Activated CD4-positive, alpha-beta T cell treated with anti-CD3 and anti-CD28 coated beads, Interleukin-2, amount 10 ng/mL, durations not matched to agents 7 days and 5 days (primary cell): ENCODE results near the gene CAMK1. TPM values are rescaled to one million over a fixed set of nuclear protein-coding genes. Genes with fewer than 3 reads are reported as not detected.

ENCODE experiments used
- CTCF ChIA-PET: fragments of 350-600 bp; sonication (Branson Sonifier 250); formaldehyde crosslinking; loops from one replicate; lab custom pipeline; 2021; ENCODE audit warnings: antibody characterized with exemption; lab: Charles Lee
- POLR2A ChIA-PET: fragments of 350-600 bp; sonication (Branson Sonifier 250); formaldehyde crosslinking; loops from one replicate; lab custom pipeline; 2021; ENCODE audit warnings: antibody characterized with exemption; lab: Charles Lee
- DNase-seq: peaks from one replicate; pipeline ENCODE4 v3.0.0-alpha.2; 2020
- H3K27ac Mint-ChIP-seq: one replicate; pipeline ENCODE4 v1.8.0; 2021; ENCODE audit warnings: mild to moderate bottlenecking, moderate library complexity, mixed read lengths
- H3K27me3 Mint-ChIP-seq: one replicate; pipeline ENCODE4 v1.8.0; 2021; ENCODE audit warnings: mixed read lengths
- H3K36me3 Mint-ChIP-seq: one replicate; pipeline ENCODE4 v1.8.0; 2021; ENCODE audit warnings: low read depth, mixed read lengths
- H3K4me1 Mint-ChIP-seq: one replicate; pipeline ENCODE4 v1.8.0; 2021; ENCODE audit warnings: mixed read lengths
- H3K4me3 Mint-ChIP-seq: one replicate; pipeline ENCODE4 v1.8.0; 2021; ENCODE audit warnings: mild to moderate bottlenecking, moderate library complexity, mixed read lengths
- H3K9me3 Mint-ChIP-seq: one replicate; pipeline ENCODE4 v1.8.0; 2021; ENCODE audit warnings: mixed read lengths
- total RNA-seq, 2 experiments: library from RNA; stranded (reverse); gene quantifications; one replicate each; pipeline ENCODE4 v1.2.3, GENCODE V29; 2021

The CAMK1 gene
- total RNA-seq, 2 experiments from 2014 or later: 18.8 to 19.0 TPM

DNA sequence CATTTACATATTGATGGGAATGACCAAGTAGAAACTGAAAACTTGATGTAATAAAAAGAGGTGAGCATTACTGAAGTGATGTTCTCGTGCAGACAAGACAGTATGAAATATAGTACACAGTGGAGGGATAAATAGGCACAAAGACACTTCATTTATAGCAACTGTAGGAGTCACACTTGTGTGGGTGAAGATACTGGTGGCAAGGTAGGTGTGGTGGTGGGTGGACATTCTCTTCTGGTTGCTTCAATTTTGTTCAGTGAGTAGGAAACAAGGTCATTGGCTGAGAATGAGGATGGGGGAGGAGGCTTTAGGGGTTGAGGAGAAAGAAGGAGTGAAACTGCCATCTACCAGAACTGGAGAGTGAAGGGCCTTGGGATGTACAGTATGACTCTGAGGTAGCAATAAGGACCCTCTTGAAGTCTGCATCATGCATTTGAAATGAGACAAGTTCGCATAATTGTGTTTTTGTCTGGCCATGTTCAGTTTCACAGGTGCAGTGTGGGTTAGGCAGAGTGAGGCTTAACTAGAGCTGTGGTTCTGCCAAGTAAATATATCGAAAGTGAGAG lies 59.5 kb downstream of the CAMK1 start:
- no peak for DNase-seq
- ChIA-PET CTCF (no interaction called here), POLR2A (no interaction called here)
- peaks cover 25% of the 10 kb centered on the region for H3K27me3 Mint-ChIP-seq
- no peaks in the 10 kb centered on the region for H3K4me1 Mint-ChIP-seq
- no peaks in the 10 kb centered on the region for H3K9me3 Mint-ChIP-seq
- no peak overlapping the region for H3K27ac Mint-ChIP-seq
- no peaks in the 10 kb centered on the region for H3K36me3 Mint-ChIP-seq
- no peak overlapping the region for H3K4me3 Mint-ChIP-seq

Other genes starting within 250 kb of the CAMK1 start
- gene LHFPL4, start 216.1 kb downstream of the CAMK1 start, total RNA-seq: not detected
- gene MTMR14, start 120.4 kb downstream of the CAMK1 start, total RNA-seq: 10 to 100 TPM; 50.2 to 51.5 TPM
- gene CPNE9, start 66.1 kb downstream of the CAMK1 start, total RNA-seq: under 1 TPM in 1 of 2 experiments, not detected in 1; 0.25 TPM
- gene BRPF1, start 38.2 kb downstream of the CAMK1 start, total RNA-seq: 10 to 100 TPM; 51.3 to 51.6 TPM
- 10 to 100 TPM; 42.3 to 47.9 TPM for gene OGG1, start 20.0 kb downstream of the CAMK1 start, total RNA-seq
- gene TADA3, start 22.5 kb upstream of the CAMK1 start, total RNA-seq: 10 to 100 TPM; 77.6 to 82.3 TPM
- gene ARPC4, start 23.1 kb upstream of the CAMK1 start, total RNA-seq: 100 to 1,000 TPM; 258 to 299 TPM
- 10 to 100 TPM; 51.1 to 55.3 TPM for gene TTLL3, start 40.3 kb upstream of the CAMK1 start, total RNA-seq
- gene RPUSD3, start 74.1 kb upstream of the CAMK1 start, total RNA-seq: 10 to 100 TPM; 49.8 to 49.9 TPM
- not detected for gene CIDEC, start 110.3 kb upstream of the CAMK1 start, total RNA-seq
- gene JAGN1, start 120.7 kb upstream of the CAMK1 start, total RNA-seq: 10 to 100 TPM; 29.6 to 30.6 TPM
- gene IL17RE, start 132.9 kb upstream of the CAMK1 start, total RNA-seq: 1 to 10 TPM; 1.5 to 2.7 TPM
- gene IL17RC, start 147.2 kb upstream of the CAMK1 start, total RNA-seq: under 1 TPM; 0.32 to 0.52 TPM
- 10 to 100 TPM; 13.9 to 16.0 TPM for gene CRELD1, start 163.9 kb upstream of the CAMK1 start, total RNA-seq
- gene PRRT3, start 182.5 kb upstream of the CAMK1 start, total RNA-seq: 1 to 10 TPM; 4.8 to 5.5 TPM
- 10 to 100 TPM; 53.8 to 55.0 TPM for gene EMC3, start 216.9 kb upstream of the CAMK1 start, total RNA-seq